Measurements from ENCODE around the gene BICDL1. TPM values are rescaled to one million over a fixed set of nuclear protein-coding genes. Genes with fewer than 3 reads are reported as not detected.
"Not testable (repeated sequence)": the region's sequence is repeated elsewhere in the genome, so short reads cannot be mapped to it uniquely, and the experiment has no call there.

The BICDL1 gene
- total RNA-seq, 1 experiment from 2014 or later, result 14.2 TPM

GRCh38 chr12:120015313-120015712 is 26.3 kb downstream of the BICDL1 start:
- no TSS peak for BruUV-seq (replicated peaks)
- Histone ChIP-seq H3K9me3 (no peaks in the 10 kb centered on the region), H3K36me3 (ENCODE audit: control insufficient read depth, insufficient read depth, low read length) (no peaks in the 10 kb centered on the region), H3K4me1 (no peaks in the 10 kb centered on the region; the same call in 1 of the 2 replicates), H3K27me3 (replicated peaks; ENCODE audit: control insufficient read depth, insufficient read depth, low read length) (no peaks in the 10 kb centered on the region), H3K4me3 (ENCODE audit: low read depth, low read length) (no peak overlapping the region)
- H3K9me3 Mint-ChIP-seq (ENCODE audit: unreplicated experiment), result no peaks in the 10 kb centered on the region
- no peak overlapping the region for H3K27ac Mint-ChIP-seq (ENCODE audit: unreplicated experiment)
- no peak overlapping the region for H3K4me3 Mint-ChIP-seq (ENCODE audit: unreplicated experiment)
- DNase-seq, result no peak
- no peak for TF ChIP-seq CTCF (IDR thresholded peaks at IDR 0.05; ENCODE audit: insufficient read depth in 1 of 2, low read depth in 1 of 2, low read length in 1 of 2, severe bottlenecking in 1 of 2, unreplicated experiment in 1 of 2)
- peaks cover 7% of the 10 kb centered on the region for H3K4me1 Mint-ChIP-seq (ENCODE audit: low read depth, unreplicated experiment)
- ChIA-PET CTCF (no interaction called here), POLR2A (no interaction called here)
- H3K27me3 Mint-ChIP-seq (ENCODE audit: insufficient read depth, unreplicated experiment), result no peaks in the 10 kb centered on the region
- intact Hi-C loops (cut with micrococcal nuclease; ENCODE audit: unreplicated experiment), result no loop called here
- no peaks in the 10 kb centered on the region for H3K36me3 Mint-ChIP-seq (ENCODE audit: insufficient read depth, unreplicated experiment)

- H3K36me3 Mint-ChIP-seq (ENCODE audit: insufficient read depth, unreplicated experiment); H3K27me3 ChIP-seq (replicated peaks; ENCODE audit: control insufficient read depth, insufficient read depth, low read length); H3K4me3 Mint-ChIP-seq (ENCODE audit: unreplicated experiment); DNase-seq; H3K27ac Mint-ChIP-seq (ENCODE audit: unreplicated experiment); H3K9me3 Mint-ChIP-seq (ENCODE audit: unreplicated experiment); H3K4me1 ChIP-seq; H3K9me3 ChIP-seq; intact Hi-C loops (cut with micrococcal nuclease; ENCODE audit: unreplicated experiment); CTCF ChIA-PET; BruUV-seq (replicated peaks); H3K27me3 Mint-ChIP-seq (ENCODE audit: insufficient read depth, unreplicated experiment); H3K4me1 Mint-ChIP-seq (ENCODE audit: low read depth, unreplicated experiment); H3K4me3 ChIP-seq (ENCODE audit: low read depth, low read length); H3K36me3 ChIP-seq (ENCODE audit: control insufficient read depth, insufficient read depth, low read length); POLR2A ChIA-PET: not testable (repeated sequence)
Observed at GRCh38 chr12:120016199-120016598, 27.2 kb downstream of the BICDL1 start.

GRCh38 chr12:120019197-120019596 is 30.2 kb downstream of the BICDL1 start:
- H3K27me3 Mint-ChIP-seq (ENCODE audit: insufficient read depth, unreplicated experiment), result no peaks in the 10 kb centered on the region
- no peak overlapping the region for H3K4me3 Mint-ChIP-seq (ENCODE audit: unreplicated experiment)
- no peaks in the 10 kb centered on the region for H3K36me3 Mint-ChIP-seq (ENCODE audit: insufficient read depth, unreplicated experiment)
- H3K4me1 ChIP-seq, result no peaks in the 10 kb centered on the region
- no peak for TF ChIP-seq CTCF (IDR thresholded peaks at IDR 0.05; ENCODE audit: insufficient read depth in 1 of 2, low read depth in 1 of 2, low read length in 1 of 2, severe bottlenecking in 1 of 2, unreplicated experiment in 1 of 2)
- H3K4me1 Mint-ChIP-seq (ENCODE audit: low read depth, unreplicated experiment), result peaks cover 7% of the 10 kb centered on the region
- peaks cover 10% of the 10 kb centered on the region for H3K9me3 Mint-ChIP-seq (ENCODE audit: unreplicated experiment)
- POLR2A ChIA-PET, result no interaction called here
- H3K9me3 ChIP-seq, result no peaks in the 10 kb centered on the region
- no peak overlapping the region for H3K27ac Mint-ChIP-seq (ENCODE audit: unreplicated experiment)
- no peaks in the 10 kb centered on the region for H3K36me3 ChIP-seq (ENCODE audit: control insufficient read depth, insufficient read depth, low read length)
- no TSS peak for BruUV-seq (replicated peaks)
- H3K27me3 ChIP-seq (replicated peaks; ENCODE audit: control insufficient read depth, insufficient read depth, low read length), result no peaks in the 10 kb centered on the region
- intact Hi-C loops (cut with micrococcal nuclease; ENCODE audit: unreplicated experiment), result no loop called here
- DNase-seq, result no peak
- H3K4me3 ChIP-seq (ENCODE audit: low read depth, low read length), result no peak overlapping the region
- CTCF ChIA-PET, result no interaction called here

- H3K4me3 ChIP-seq (ENCODE audit: low read depth, low read length), result no peak overlapping the region
- no TSS peak for BruUV-seq (replicated peaks)
- H3K36me3 ChIP-seq (ENCODE audit: control insufficient read depth, insufficient read depth, low read length), result no peaks in the 10 kb centered on the region
- H3K4me1 Mint-ChIP-seq (ENCODE audit: low read depth, unreplicated experiment), result peaks cover 7% of the 10 kb centered on the region
- CTCF ChIA-PET, result no interaction called here
- H3K27me3 ChIP-seq (replicated peaks; ENCODE audit: control insufficient read depth, insufficient read depth, low read length), result no peaks in the 10 kb centered on the region
- TF ChIP-seq CTCF (IDR thresholded peaks at IDR 0.05; ENCODE audit: insufficient read depth in 1 of 2, low read depth in 1 of 2, low read length in 1 of 2, severe bottlenecking in 1 of 2, unreplicated experiment in 1 of 2), result no peak
- POLR2A ChIA-PET, result no interaction called here
- no peak for DNase-seq
- H3K9me3 ChIP-seq, result peaks cover 4% of the 10 kb centered on the region; the same call in 1 of the 2 replicates
- peaks cover 11% of the 10 kb centered on the region for H3K9me3 Mint-ChIP-seq (ENCODE audit: unreplicated experiment)
- H3K27me3 Mint-ChIP-seq (ENCODE audit: insufficient read depth, unreplicated experiment), result no peaks in the 10 kb centered on the region
- H3K4me3 Mint-ChIP-seq (ENCODE audit: unreplicated experiment), result no peak overlapping the region
- intact Hi-C loops (cut with micrococcal nuclease; ENCODE audit: unreplicated experiment), result no loop called here
- no peaks in the 10 kb centered on the region for H3K4me1 ChIP-seq
- H3K36me3 Mint-ChIP-seq (ENCODE audit: insufficient read depth, unreplicated experiment), result no peaks in the 10 kb centered on the region
- no peak overlapping the region for H3K27ac Mint-ChIP-seq (ENCODE audit: unreplicated experiment)
Observed at GRCh38 chr12:120019938-120020337, 30.9 kb downstream of the BICDL1 start.
